HepG2 (cell line): Measurements from ENCODE around the gene FBXW5. TPM values are rescaled to one million over a fixed set of nuclear protein-coding genes. Genes with fewer than 3 reads are reported as not detected.
A peak's percentile ranks its signal among the peaks of the same experiment; 100 is the strongest.

ENCODE experiments used
- AKAP8 ChIP-seq: sonication (generic); formaldehyde crosslinking; IDR thresholded peaks from 2 replicates; pipeline ENCODE4 v1.5.1; 2020; ENCODE audit warnings: mild to moderate bottlenecking, missing genetic modification reagents
- CEBPG ChIP-seq: IDR thresholded peaks from 2 replicates; pipeline ENCODE4 v1.6.1; 2016
- CENPT ChIP-seq: sonication (generic); formaldehyde crosslinking; IDR thresholded peaks from 2 replicates; pipeline ENCODE4 v1.8.0; 2022; ENCODE audit warnings: low read depth, mild to moderate bottlenecking, moderate library complexity, missing genetic modification reagents
- DMAP1 ChIP-seq: IDR thresholded peaks from 2 replicates; pipeline ENCODE4 v1.6.1; 2016
- ELF3 ChIP-seq: IDR thresholded peaks from 2 replicates; pipeline ENCODE4 v1.6.1; 2016; ENCODE audit warnings: missing genetic modification reagents, missing compliant biosample characterization
- FOSL1 ChIP-seq: sonication (generic); formaldehyde crosslinking; IDR thresholded peaks from 2 replicates; pipeline ENCODE4 v1.9.0; 2021; ENCODE audit warnings: missing genetic modification reagents, borderline replicate concordance
- HNRNPLL ChIP-seq: fragments of 200-400 bp; formaldehyde crosslinking; IDR thresholded peaks from 2 replicates; pipeline ENCODE4 v1.6.1; 2017; ENCODE audit warnings: mild to moderate bottlenecking, low read depth, low read length; ENCODE audit not compliant: poor library complexity, severe bottlenecking
- NONO ChIP-seq, 2 experiments: fragments of 450-650 bp in 1 of 2; sonication (generic) in 1 of 2; formaldehyde crosslinking in 1 of 2; IDR thresholded peaks in 1 of 2; conservative IDR thresholded peaks in 1 of 2; 2 replicates each; pipeline versions ENCODE4 v1.6.1 to v1.8.0; 2017 to 2022; ENCODE audit warnings: mild to moderate bottlenecking in 1 of 2, missing genetic modification reagents in 1 of 2, moderate library complexity in 1 of 2
- SAFB2 ChIP-seq: sonication (generic); formaldehyde crosslinking; IDR thresholded peaks from 2 replicates; pipeline ENCODE4 v1.5.1; 2020; ENCODE audit warnings: missing genetic modification reagents, low read depth, mild to moderate bottlenecking, borderline replicate concordance
- SP1 ChIP-seq, 2 experiments: fragments of 450-650 bp in 1 of 2; sonication (generic) in 1 of 2; formaldehyde crosslinking in 1 of 2; IDR thresholded peaks; 2 replicates each; pipeline versions ENCODE4 v1.4.0 to v1.6.1; 2016 to 2020; ENCODE audit warnings: missing genetic modification reagents in 1 of 2
- TEAD3 ChIP-seq: optimal IDR thresholded peaks from 2 replicates; pipeline ENCODE3; 2016; ENCODE audit warnings: borderline replicate concordance
- ZFP36 ChIP-seq: fragments of 150-350 bp; IDR thresholded peaks from 2 replicates; pipeline ENCODE4 v1.6.1; 2018; ENCODE audit warnings: borderline replicate concordance, low read length, low read depth; ENCODE audit not compliant: partially characterized antibody
- ZFY ChIP-seq: sonication (generic); formaldehyde crosslinking; IDR thresholded peaks from 2 replicates; pipeline ENCODE4 v1.4.0; 2020; ENCODE audit warnings: missing genetic modification reagents
- ZNF558 ChIP-seq: sonication (generic); formaldehyde crosslinking; IDR thresholded peaks from 2 replicates; pipeline ENCODE4 v1.9.0; 2022; ENCODE audit warnings: mild to moderate bottlenecking, missing genetic modification reagents, borderline replicate concordance
- ZNF570 ChIP-seq: sonication (generic); formaldehyde crosslinking; IDR thresholded peaks from 2 replicates; pipeline ENCODE4 v1.4.0; 2020; ENCODE audit warnings: mild to moderate bottlenecking, missing genetic modification reagents, borderline replicate concordance
- ZNF883 ChIP-seq: sonication (generic); formaldehyde crosslinking; IDR thresholded peaks from 2 replicates; pipeline ENCODE4 v1.5.1; 2020; ENCODE audit warnings: mild to moderate bottlenecking, missing genetic modification reagents; ENCODE audit errors: not compliant biosample characterization
- polyA plus RNA-seq, 8 experiments: library from polyadenylated mRNA; depleted of rRNA in 3 of 8; stranded (reverse) in 7 of 8; unstranded in 1 of 8; fragments of >200 nt; fragmentation: Illumina TruSeq in 4 of 8; extraction: Trizol in 4 of 8; gene quantifications; 2 replicates each; pipeline versions ENCODE4 v1.2.1 to v1.2.3, GENCODE V29; 2011 to 2016; ENCODE audit warnings: low read depth in 4 of 8, missing spikeins in 1 of 8, mixed read lengths in 1 of 8; ENCODE audit not compliant: insufficient read depth in 1 of 8
- total RNA-seq, 5 experiments: library from RNA; depleted of rRNA; stranded (reverse); fragments of >200 nt; fragmentation: Illumina TruSeq; extraction: Trizol; gene quantifications; 2 replicates each; pipeline ENCODE4 v1.2.3, GENCODE V29; 2016; ENCODE audit warnings: low read depth in 1 of 5
- TF ChIP-seq, protein P1 (sequence below): sonication (generic); formaldehyde crosslinking; IDR thresholded peaks from 2 replicates; pipeline ENCODE4 v1.5.1; 2020; ENCODE audit warnings: mild to moderate bottlenecking, missing genetic modification reagents, moderate library complexity
- TF ChIP-seq, protein P2 (sequence below): sonication (generic); formaldehyde crosslinking; IDR thresholded peaks from 2 replicates; pipeline ENCODE4 v1.5.0; 2020; ENCODE audit warnings: missing genetic modification reagents
- TF ChIP-seq, protein P3 (sequence below): sonication (generic); formaldehyde crosslinking; IDR thresholded peaks from 2 replicates; pipeline ENCODE4 v1.8.1; 2022; ENCODE audit warnings: low read depth, mild to moderate bottlenecking, missing genetic modification reagents
- TF ChIP-seq, protein P4 (sequence below): sonication (generic); formaldehyde crosslinking; IDR thresholded peaks from 2 replicates; pipeline ENCODE4 v1.4.0; 2020; ENCODE audit warnings: missing genetic modification reagents, low read depth, mild to moderate bottlenecking, borderline replicate concordance

Gene FBXW5
- total and polyA plus RNA-seq, 2 of the 13 experiments (the other 11 are each of a cell fraction or from before 2014, with no cell fraction given) = 52.0 to 60.4 TPM

DNA sequence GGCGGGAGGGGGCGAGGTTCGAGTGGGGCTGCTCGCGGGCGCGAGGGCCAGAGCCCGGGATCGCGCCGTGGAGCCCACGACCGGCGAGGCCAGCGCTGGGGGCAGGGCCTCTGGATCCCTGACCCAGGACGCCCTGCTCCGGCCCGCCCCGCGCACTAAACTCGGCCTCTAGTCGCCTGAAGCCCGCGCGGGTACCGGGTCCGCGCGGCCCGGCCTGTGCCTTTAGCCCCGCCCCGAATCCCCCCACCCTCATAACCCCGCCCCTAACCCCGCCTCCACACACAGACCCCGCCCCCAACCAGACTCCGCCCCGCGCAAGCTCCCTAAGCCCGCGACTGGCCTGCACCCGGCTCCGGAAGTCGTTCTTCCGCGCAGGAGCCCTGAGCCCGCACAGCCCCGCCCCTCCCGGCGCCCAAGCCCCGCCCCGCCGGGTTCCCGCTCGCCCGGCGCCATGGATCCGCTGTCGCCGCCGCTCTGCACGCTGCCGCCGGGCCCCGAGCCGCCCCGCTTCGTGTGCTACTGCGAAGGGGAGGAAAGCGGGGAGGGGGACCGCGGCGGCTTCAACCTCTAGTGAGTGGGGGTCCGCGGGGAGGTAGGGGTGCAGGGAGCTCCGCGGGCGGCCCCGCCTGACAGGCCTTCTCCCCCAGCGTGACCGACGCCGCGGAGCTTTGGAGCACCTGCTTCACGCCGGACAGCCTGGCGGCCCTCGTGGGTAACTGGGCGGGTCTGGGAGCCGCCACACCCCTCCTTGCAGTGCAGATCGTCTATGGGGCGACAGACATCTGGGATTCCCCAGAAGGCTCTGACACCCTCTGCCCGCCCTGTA, 47.7 kb upstream of the FBXW5 start, which contains the start of gene PAXX (continued):
- TF ChIP-seq CENPT (CRISPR knock-in tag) (0 out of 2 replicates have a peak, but pooled peaks have one; percentile 36), SP1 (IDR thresholded peaks at IDR 0.05) (no peak), SP1 (CRISPR knock-in tag; IDR thresholded peaks at IDR 0.05) (peak; percentile 26; the same call in 1 of the 2 replicates), ZNF883 (peak; percentile 29), ZFP36 (no peak), SAFB2 (CRISPR knock-in tag) (0 out of 2 replicates have a peak, but pooled peaks have one; percentile 41), DMAP1 (CRISPR knock-in tag) (peak; percentile 62; the same call in 1 of the 2 replicates), ZNF558 (CRISPR knock-in tag) (peak; percentile 55; the same call in 1 of the 2 replicates), ZFY (CRISPR knock-in tag) (peak; percentile 82), AKAP8 (CRISPR knock-in tag) (0 out of 2 replicates have a peak, but pooled peaks have one; percentile 9), CEBPG (CRISPR knock-in tag) (no peak), TEAD3 (CRISPR knock-in tag) (peak; percentile 16), ZNF570 (CRISPR knock-in tag) (no peak), FOSL1 (CRISPR knock-in tag) (no peak), NONO (IDR thresholded peaks at IDR 0.05) (no peak), NONO (CRISPR knock-in tag; conservative IDR thresholded peaks at IDR 0.05) (peak; percentile 47; the same call in 1 of the 2 replicates), HNRNPLL (peak; percentile 45), ELF3 (CRISPR knock-in tag) (peak; percentile 19; the same call in 1 of the 2 replicates)
- TF ChIP-seq, protein P1, sequence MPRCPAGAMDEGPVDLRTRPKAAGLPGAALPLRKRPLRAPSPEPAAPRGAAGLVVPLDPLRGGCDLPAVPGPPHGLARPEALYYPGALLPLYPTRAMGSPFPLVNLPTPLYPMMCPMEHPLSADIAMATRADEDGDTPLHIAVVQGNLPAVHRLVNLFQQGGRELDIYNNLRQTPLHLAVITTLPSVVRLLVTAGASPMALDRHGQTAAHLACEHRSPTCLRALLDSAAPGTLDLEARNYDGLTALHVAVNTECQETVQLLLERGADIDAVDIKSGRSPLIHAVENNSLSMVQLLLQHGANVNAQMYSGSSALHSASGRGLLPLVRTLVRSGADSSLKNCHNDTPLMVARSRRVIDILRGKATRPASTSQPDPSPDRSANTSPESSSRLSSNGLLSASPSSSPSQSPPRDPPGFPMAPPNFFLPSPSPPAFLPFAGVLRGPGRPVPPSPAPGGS (CRISPR knock-in tag) = peak; percentile 87; the same call in 1 of the 2 replicates
- TF ChIP-seq, protein P2, sequence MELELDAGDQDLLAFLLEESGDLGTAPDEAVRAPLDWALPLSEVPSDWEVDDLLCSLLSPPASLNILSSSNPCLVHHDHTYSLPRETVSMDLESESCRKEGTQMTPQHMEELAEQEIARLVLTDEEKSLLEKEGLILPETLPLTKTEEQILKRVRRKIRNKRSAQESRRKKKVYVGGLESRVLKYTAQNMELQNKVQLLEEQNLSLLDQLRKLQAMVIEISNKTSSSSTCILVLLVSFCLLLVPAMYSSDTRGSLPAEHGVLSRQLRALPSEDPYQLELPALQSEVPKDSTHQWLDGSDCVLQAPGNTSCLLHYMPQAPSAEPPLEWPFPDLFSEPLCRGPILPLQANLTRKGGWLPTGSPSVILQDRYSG (CRISPR knock-in tag) = 0 out of 2 replicates have a peak, but pooled peaks have one; percentile 68
- TF ChIP-seq, protein P3, sequence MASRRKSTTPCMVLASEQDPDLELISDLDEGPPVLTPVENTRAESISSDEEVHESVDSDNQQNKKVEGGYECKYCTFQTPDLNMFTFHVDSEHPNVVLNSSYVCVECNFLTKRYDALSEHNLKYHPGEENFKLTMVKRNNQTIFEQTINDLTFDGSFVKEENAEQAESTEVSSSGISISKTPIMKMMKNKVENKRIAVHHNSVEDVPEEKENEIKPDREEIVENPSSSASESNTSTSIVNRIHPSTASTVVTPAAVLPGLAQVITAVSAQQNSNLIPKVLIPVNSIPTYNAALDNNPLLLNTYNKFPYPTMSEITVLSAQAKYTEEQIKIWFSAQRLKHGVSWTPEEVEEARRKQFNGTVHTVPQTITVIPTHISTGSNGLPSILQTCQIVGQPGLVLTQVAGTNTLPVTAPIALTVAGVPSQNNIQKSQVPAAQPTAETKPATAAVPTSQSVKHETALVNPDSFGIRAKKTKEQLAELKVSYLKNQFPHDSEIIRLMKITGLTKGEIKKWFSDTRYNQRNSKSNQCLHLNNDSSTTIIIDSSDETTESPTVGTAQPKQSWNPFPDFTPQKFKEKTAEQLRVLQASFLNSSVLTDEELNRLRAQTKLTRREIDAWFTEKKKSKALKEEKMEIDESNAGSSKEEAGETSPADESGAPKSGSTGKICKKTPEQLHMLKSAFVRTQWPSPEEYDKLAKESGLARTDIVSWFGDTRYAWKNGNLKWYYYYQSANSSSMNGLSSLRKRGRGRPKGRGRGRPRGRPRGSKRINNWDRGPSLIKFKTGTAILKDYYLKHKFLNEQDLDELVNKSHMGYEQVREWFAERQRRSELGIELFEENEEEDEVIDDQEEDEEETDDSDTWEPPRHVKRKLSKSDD = 0 out of 2 replicates have a peak, but pooled peaks have one; percentile 29
- TF ChIP-seq, protein P4, sequence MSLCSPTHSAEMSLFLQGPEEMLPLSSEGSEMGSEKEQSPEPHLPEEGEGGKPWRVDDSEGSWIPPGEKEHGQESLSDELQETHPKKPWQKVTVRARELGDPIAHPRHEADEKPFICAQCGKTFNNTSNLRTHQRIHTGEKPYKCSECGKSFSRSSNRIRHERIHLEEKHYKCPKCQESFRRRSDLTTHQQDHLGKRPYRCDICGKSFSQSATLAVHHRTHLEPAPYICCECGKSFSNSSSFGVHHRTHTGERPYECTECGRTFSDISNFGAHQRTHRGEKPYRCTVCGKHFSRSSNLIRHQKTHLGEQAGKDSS = 0 out of 2 replicates have a peak, but pooled peaks have one; percentile 21
